HG02840 (cell line): ENCODE data around the gene SPIB.
"Not testable (repeated sequence)": the region's sequence is repeated elsewhere in the genome, so short reads cannot be mapped to it uniquely, and the experiment has no call there.

ENCODE experiments used
- ATAC-seq: cut with Tn5 transposase; IDR thresholded peaks from one replicate; pipeline ENCODE4 v1.9.1; 2021; ENCODE audit warnings: mild to moderate bottlenecking, moderate library complexity, moderate number of reproducible peaks; ENCODE audit not compliant: unreplicated experiment, low FRiP score

Gene SPIB

DNA sequence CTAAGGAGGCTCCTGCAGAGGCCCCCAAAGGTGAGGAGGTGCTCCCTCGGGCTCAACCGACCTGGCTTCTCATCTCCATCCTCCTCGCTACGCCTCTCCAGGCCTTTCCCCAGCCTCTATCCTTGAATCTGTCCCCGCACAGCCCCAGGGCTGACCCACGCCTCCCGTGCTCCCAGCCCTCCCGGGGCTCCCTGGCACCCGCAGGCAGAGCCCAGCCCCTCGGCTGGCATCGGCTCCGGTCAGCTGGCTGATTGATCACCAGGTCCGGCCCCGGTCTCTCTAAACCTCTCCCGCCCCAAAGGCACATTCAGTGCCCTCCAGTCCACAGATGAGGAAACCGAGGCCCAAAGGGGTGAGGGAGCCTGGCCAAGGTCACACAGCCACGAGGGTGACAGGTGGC lies 16.5 kb downstream of the SPIB start:
- no peak for ATAC-seq

- no peak for ATAC-seq
These were observed 16.9 kb downstream of the SPIB start for GRCh38 chr19:50435627-50436026.

DNA sequence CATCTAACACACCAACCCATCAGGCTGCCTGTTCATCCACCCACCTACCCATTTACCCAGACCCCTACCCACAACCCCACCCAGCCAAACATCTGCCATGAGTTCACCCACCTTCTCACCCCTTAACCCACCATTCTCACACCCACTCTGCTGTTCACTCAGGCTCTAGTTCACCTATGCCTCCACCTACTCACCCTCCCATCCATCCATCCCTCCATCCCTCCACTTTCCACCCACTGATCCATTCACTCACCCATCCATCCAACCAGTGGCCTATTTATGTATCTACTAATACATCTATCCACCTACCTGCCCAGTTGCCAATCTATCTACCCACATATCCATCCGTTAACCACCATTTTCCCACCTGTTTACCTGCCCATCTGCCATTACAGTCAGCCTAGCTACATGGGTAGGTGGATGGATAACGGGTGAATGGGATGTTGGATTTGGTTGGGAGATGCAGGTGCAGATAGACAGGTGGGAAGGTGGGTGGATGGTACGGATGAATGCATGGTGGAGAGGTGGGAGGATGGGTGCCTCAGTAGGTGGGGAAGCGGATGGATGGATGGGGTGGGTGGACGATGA lies 19.2 kb downstream of the SPIB start:
- no peak for ATAC-seq

DNA sequence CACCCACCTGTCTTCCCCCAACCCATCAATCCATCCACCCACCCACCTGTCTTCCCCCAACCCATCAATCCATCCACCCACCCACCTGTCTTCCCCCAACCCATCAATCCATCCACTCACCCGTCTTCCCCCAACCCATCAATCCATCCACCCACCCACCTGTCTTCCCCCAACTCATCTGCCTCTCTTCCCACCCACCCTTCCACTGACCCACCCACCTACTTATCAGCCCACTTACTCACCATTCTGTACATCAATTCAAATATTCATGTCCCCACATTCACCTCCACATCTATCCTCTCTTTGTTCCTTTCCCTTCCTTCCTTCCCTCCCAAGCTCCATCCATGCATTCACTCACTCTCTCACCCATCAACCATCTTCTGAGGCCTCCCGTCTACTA lies 20.4 kb downstream of the SPIB start:
- ATAC-seq: not testable (repeated sequence)

DNA sequence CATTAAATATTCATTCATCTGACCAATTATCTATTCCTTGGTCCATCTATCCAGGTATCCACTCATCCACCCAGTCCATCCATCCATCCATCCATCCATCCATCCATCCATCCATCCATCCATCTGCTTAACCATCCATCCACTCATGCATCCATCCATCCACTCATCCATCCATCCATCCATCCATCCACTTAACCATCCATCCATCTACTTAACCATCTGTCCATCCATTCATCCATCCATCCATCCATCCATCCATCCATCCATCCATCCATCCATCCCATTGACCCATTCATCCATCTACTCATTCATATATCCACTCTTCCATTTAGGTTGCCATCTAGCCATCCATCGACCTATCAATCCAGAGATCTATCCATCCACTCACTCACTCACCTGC lies 25.3 kb downstream of the SPIB start:
- ATAC-seq: no peak

- ATAC-seq: no peak
These were observed 28.3 kb downstream of the SPIB start for GRCh38 chr19:50447053-50447452.

GRCh38 chr19:50447750-50448149 lies 29.0 kb downstream of the SPIB start:
- no peak for ATAC-seq

GRCh38 chr19:50449236-50449899 lies 30.6 kb downstream of the SPIB start:
- no peak for ATAC-seq

DNA sequence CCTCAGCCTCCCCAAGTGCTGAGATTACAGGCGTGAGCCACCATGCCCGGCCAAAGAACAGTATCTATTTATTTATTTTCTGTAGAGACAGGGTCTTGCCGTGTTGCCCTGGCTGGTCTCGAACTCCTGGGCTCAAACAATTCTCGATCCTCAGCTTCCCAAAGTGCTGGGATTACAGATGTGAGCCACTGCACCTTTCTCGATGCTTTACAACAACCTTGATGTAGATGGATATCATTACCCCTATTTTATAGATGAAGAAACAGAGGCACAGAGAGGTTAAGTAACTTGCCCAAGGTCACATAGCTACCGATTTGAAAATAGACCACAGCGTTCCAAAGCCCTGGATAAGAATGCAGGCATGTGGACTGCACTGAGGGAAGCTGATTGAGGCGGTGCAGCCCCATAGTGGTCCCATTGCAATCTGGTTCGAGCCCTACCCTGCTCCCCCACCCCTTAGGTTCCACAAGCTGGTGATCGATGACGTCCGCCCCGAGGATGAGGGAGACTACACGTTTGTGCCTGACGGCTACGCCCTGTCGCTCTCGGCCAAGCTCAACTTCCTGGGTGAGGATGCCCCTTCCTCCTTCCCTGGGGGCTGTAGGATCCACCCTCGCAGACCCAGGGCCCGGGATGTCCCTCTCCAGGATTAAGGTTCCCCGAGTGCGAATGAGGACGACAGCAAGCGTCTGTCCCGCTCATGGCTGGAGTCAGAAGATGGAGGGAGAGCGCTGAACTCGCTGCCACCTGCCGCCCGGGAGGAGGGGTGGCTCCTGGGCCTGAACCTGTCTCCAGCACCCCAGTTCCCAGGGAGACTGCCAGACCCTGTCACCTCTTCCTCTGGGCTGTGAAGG lies 31.9 kb downstream of the SPIB start:
- no peak for ATAC-seq

- no peak for ATAC-seq
These were observed 32.4 kb downstream of the SPIB start for GRCh38 chr19:50451223-50451534.

GRCh38 chr19:50453243-50453642 lies 34.5 kb downstream of the SPIB start:
- ATAC-seq: no peak

- ATAC-seq: no peak
These were observed 37.3 kb downstream of the SPIB start for GRCh38 chr19:50455992-50456391.

GRCh38 chr19:50457300-50457699 lies 38.6 kb downstream of the SPIB start:
- ATAC-seq: no peak

DNA sequence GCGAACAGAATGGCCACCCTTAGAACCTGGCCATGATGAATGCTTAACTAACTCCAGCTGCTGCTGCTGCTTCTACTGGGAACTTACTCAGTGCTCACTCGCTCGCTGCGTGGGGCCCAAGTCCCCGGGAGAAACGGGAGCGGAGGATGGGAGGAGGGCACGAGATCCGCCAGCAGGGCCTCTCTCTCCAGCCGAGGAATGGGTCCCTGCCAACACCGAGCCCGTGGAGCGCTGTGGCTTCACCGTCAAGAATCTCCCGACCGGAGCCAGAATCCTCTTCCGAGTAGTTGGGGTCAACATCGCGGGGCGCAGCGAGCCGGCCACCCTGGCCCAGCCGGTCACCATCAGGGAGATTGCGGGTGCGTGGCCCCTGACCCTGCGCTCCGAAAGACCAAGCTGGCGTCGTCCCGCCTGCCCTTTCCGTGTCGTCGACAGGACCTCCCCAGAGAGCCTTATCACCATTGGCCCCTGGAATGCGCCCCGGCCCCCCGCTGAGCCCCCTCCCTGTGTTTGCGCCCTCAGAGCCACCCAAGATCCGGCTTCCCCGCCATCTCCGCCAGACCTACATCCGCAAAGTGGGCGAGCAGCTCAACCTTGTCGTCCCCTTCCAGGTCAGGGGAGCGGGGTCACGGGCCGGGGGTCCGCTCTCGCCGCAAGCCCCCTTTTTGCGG lies 39.8 kb downstream of the SPIB start:
- ATAC-seq: no peak

GRCh38 chr19:50459067-50459456 lies 40.3 kb downstream of the SPIB start:
- ATAC-seq: no peak

DNA sequence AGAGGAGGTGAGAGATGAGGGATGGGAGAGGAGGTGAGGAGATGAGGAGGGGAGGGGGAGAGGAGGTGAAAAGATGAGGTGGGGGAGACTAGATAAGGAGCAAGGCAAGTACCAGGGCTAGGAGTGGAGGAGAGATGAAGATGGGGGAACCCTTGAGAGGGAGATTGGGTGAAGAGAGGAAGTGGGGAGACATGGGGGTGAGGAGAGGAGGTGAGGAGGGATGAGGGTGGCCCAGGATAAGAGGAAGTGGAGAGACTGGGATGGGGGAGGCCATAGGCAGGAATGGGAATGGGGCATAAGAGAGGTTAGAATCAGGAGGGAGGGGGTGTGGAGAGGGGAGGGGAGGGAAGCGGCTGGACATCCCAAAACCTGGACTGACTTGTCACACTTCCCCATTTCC lies 40.9 kb downstream of the SPIB start:
- no peak for ATAC-seq

- ATAC-seq: no peak
These were observed 41.5 kb downstream of the SPIB start for GRCh38 chr19:50460161-50460765.

DNA sequence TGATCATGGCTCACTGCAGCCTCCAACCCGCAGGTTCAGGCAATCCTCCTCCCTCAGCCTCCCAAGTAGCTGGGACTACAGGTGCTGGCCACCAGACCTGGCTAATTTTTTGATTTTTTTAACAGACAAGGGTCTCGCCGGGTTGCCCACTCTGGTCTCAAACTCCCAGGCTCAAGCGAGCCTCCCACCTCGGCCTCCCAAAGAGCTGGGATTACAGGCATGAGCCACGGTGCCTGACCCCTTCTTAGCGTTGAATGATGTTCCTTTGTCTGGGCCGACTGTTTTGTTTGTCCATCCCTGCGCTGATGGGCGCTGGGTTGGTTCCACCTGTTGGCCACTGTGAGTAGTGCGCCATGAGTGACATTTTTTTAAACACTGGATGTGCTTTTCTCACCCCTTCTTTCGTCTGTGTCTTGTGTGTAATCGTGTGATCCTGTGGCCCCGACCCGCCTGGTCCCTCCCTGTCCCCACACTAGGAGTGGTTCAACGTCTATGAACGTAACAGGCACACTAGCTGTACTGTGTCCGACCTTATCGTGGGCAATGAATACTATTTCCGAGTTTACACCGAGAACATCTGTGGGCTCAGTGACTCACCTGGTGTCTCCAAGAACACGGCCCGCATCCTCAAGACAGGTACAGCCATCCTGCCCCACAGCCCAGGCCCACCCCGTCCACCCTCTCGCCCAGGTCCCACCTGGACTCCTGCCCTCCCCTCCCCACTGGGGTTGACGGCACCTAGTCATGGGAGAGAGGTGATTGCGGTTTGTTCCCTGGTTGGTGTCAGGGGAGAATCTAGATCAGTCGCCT lies 42.5 kb downstream of the SPIB start:
- no peak for ATAC-seq

- no peak for ATAC-seq
These were observed 44.2 kb downstream of the SPIB start for GRCh38 chr19:50462970-50463369.

- ATAC-seq: no peak
These were observed 45.6 kb downstream of the SPIB start for GRCh38 chr19:50464348-50464747.
